Naive thymus-derived CD4-positive, alpha-beta T cell (primary cell): ENCODE measurements around the gene SS18L1. TPM values are rescaled to one million over a fixed set of nuclear protein-coding genes. Genes with fewer than 3 reads are reported as not detected.
"Not testable (repeated sequence)": the region's sequence is repeated elsewhere in the genome, so short reads cannot be mapped to it uniquely, and the experiment has no call there.

Experiments
- ATAC-seq: fragments of 150-1000 bp; cut with Tn5 transposase; 2 replicates; pipeline ENCODE4 v1.10.0; 2021; ENCODE audit warnings: mild to moderate bottlenecking, moderate library complexity
- CTCF ChIA-PET: fragments of 350-600 bp; sonication (Branson Sonifier 250); formaldehyde crosslinking; loops from one replicate; lab custom pipeline; 2021; ENCODE audit warnings: antibody characterized with exemption; lab: Charles Lee
- POLR2A ChIA-PET: fragments of 350-600 bp; sonication (Branson Sonifier 250); formaldehyde crosslinking; loops from one replicate; lab custom pipeline; 2021; ENCODE audit warnings: antibody characterized with exemption, inconsistent platforms; lab: Charles Lee
- DNase-seq, 9 donors: peaks; one replicate each; pipeline versions ENCODE4 v3.0.0 to v3.0.0-alpha.2; 2020 to 2022; ENCODE audit warnings: mixed read lengths in 1 of 9
- H3K27ac ChIP-seq: one replicate; pipeline ENCODE4 v1.7.0; 2013; ENCODE audit warnings: mild to moderate bottlenecking, low read depth, low read length, moderate library complexity
- H3K27me3 ChIP-seq, 2 donors: one replicate each; pipeline ENCODE4 v1.7.0; 2013; ENCODE audit warnings: low read length in 2 of 2, mild to moderate bottlenecking in 2 of 2, moderate library complexity in 2 of 2; ENCODE audit not compliant: control insufficient read depth in 2 of 2, insufficient read depth in 2 of 2
- H3K36me3 ChIP-seq, 3 experiments: 1 replicate in 2 of 3; 2 replicates in 1 of 3; pipeline ENCODE4 v1.7.0; 2013; ENCODE audit warnings: low read length in 3 of 3, mild to moderate bottlenecking in 3 of 3, moderate library complexity in 1 of 3; ENCODE audit not compliant: insufficient read depth in 3 of 3, control insufficient read depth in 2 of 3
- H3K4me1 ChIP-seq, 2 donors: one replicate each; pipeline ENCODE4 v1.7.0; 2013; ENCODE audit warnings: low read length in 2 of 2, mild to moderate bottlenecking in 2 of 2, moderate library complexity in 1 of 2; ENCODE audit not compliant: control insufficient read depth in 2 of 2, insufficient read depth in 2 of 2
- H3K4me3 ChIP-seq: 2 replicates; pipeline ENCODE4 v1.7.0; 2013; ENCODE audit warnings: mild to moderate bottlenecking, low read length
- H3K9me3 ChIP-seq, 3 experiments: 1 replicate in 2 of 3; 2 replicates in 1 of 3; pipeline ENCODE4 v1.7.0; 2013; ENCODE audit warnings: low read length in 3 of 3; ENCODE audit not compliant: control insufficient read depth in 2 of 3
- H3K27ac Mint-ChIP-seq, 9 donors: one replicate each; pipeline ENCODE4 v1.8.0; 2020 to 2022; ENCODE audit warnings: mixed read lengths in 9 of 9, mild to moderate bottlenecking in 8 of 9, moderate library complexity in 5 of 9, inconsistent platforms in 2 of 9
- H3K27me3 Mint-ChIP-seq, 5 donors: one replicate each; pipeline ENCODE4 v1.8.0; 2021 to 2022; ENCODE audit warnings: mixed read lengths in 5 of 5, mild to moderate bottlenecking in 1 of 5
- H3K36me3 Mint-ChIP-seq, 5 donors: one replicate each; pipeline ENCODE4 v1.8.0; 2020 to 2022; ENCODE audit warnings: mixed read lengths in 5 of 5, mild to moderate bottlenecking in 3 of 5, inconsistent platforms in 1 of 5
- H3K4me1 Mint-ChIP-seq, 7 donors: one replicate each; pipeline ENCODE4 v1.8.0; 2020 to 2022; ENCODE audit warnings: mixed read lengths in 7 of 7, mild to moderate bottlenecking in 3 of 7, inconsistent platforms in 1 of 7
- H3K4me3 Mint-ChIP-seq, 10 donors: one replicate each; pipeline ENCODE4 v1.8.0; 2020 to 2022; ENCODE audit warnings: mild to moderate bottlenecking in 10 of 10, mixed read lengths in 10 of 10, moderate library complexity in 6 of 10, inconsistent platforms in 2 of 10
- H3K9me3 Mint-ChIP-seq, 11 donors: one replicate each; pipeline ENCODE4 v1.8.0; 2020 to 2022; ENCODE audit warnings: mixed read lengths in 11 of 11, mild to moderate bottlenecking in 4 of 11, inconsistent platforms in 1 of 11, moderate library complexity in 1 of 11
- intact Hi-C, 2 donors: fragments of 100-400 bp; cut with micrococcal nuclease; formaldehyde crosslinking; loops; one replicate each; pipeline ENCODE4 v1.15.1; 2023
- polyA plus RNA-seq, 2 donors: library from polyadenylated mRNA; unstranded; fragments of 300-500 nt; fragmentation: Illumina TruSeq; gene quantifications; one replicate each; pipeline ENCODE4 v1.2.3, GENCODE V29; 2021
- total RNA-seq, 6 experiments: library from RNA in 5 of 6; stranded (reverse) in 5 of 6; gene quantifications; 1 replicate in 5 of 6; 2 replicates in 1 of 6; pipeline ENCODE4 v1.2.3 and lab custom pipeline; 2021 to 2026

SS18L1 gene
- total and polyA plus RNA-seq, 7 experiments from 2014 or later: 0.47 to 26.7 (median 22.4) TPM

GRCh38 chr20:62147528-62147927 lies 4.0 kb downstream of the SS18L1 start:
- ChIA-PET CTCF (no interaction called here), POLR2A (no interaction called here)
- peaks cover 0 to 3% (median 0%) of the 10 kb centered on the region in 11 donors for H3K9me3 Mint-ChIP-seq
- H3K4me1 ChIP-seq: peaks cover 6 to 17% of the 10 kb centered on the region in 2 donors
- peaks cover 22 to 55% (median 46%) of the 10 kb centered on the region in 7 donors for H3K4me1 Mint-ChIP-seq
- H3K27me3 ChIP-seq: no peaks in the 10 kb centered on the region
- no peak overlapping the region for H3K4me3 Mint-ChIP-seq
- H3K27ac ChIP-seq: no peak overlapping the region
- peaks cover 0 to 7% (median 0%) of the 10 kb centered on the region in 3 experiments for H3K36me3 ChIP-seq
- DNase-seq: no peak
- no peaks in the 10 kb centered on the region for H3K9me3 ChIP-seq
- H3K4me3 ChIP-seq: no peak overlapping the region
- H3K27me3 Mint-ChIP-seq: no peaks in the 10 kb centered on the region
- H3K27ac Mint-ChIP-seq: no peak overlapping the region
- H3K36me3 Mint-ChIP-seq: peaks cover 0 to 17% (median 3%) of the 10 kb centered on the region in 5 donors
- intact Hi-C loops: no loop called here
- no peak for ATAC-seq

DNA sequence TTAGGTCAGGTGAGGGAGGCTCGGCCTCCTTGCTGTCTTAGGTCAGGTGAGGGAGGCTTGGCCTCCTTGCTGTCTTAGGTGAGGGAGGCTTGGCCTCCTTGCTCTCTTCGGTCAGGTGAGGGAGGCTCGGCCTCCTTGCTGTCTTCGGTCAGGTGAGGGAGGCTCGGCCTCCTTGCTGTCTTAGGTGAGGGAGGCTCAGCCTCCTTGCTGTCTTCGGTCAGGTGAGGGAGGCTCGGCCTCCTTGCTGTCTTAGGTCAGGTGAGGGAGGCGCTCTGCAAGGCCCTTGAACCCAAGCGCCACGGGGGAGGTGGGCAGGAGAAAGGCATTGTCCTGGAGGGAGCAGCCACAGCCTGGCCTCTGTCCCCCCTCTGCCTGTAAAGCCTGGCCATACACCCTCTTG lies 4.8 kb downstream of the SS18L1 start:
- H3K27me3 Mint-ChIP-seq, CTCF ChIA-PET, H3K9me3 ChIP-seq, ATAC-seq, H3K27me3 ChIP-seq, H3K4me3 Mint-ChIP-seq, intact Hi-C loops, H3K4me3 ChIP-seq, H3K27ac Mint-ChIP-seq, H3K27ac ChIP-seq, DNase-seq: not testable (repeated sequence)
- H3K4me1 Mint-ChIP-seq: peaks cover 22 to 61% (median 49%) of the 10 kb centered on the region in 7 donors
- H3K9me3 Mint-ChIP-seq: peaks cover 0 to 10% (median 0%) of the 10 kb centered on the region in 11 donors
- Histone ChIP-seq H3K36me3 (peaks cover 0 to 10% (median 0%) of the 10 kb centered on the region in 3 experiments), H3K4me1 (peaks cover 6 to 17% of the 10 kb centered on the region in 2 donors)
- POLR2A ChIA-PET: interaction anchor here (0.9 kb wide), 1 partner anchor 122 kb away, joined by 3 read pairs; no protein-coding TSS in a partner anchor
- peaks cover 4 to 25% (median 10%) of the 10 kb centered on the region in 5 donors for H3K36me3 Mint-ChIP-seq

DNA sequence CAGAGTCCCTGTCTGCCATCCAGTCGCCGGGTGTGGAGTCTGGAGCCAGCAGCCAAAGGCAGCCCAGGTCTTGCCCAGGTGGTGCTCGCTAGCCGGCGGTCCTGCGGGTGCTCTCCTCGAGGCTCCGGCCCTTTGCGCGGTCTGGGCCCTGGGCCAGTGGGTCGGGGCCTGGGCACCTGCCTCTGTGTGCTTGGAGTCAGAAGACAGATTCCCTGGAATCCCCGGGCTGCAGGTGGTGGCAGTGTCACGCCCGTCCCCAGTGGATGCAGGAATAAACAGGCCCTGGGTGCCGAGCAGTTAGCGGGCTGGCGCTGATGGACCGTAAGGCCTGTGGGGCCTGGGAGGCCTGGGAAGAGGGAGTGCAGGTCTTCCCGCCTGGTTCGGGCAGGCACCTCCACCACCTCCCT lies 5.3 kb downstream of the SS18L1 start:
- ChIA-PET POLR2A (interaction anchor here (0.9 kb wide), 1 partner anchor 122 kb away, joined by 3 read pairs; no protein-coding TSS in a partner anchor), CTCF (no interaction called here)
- ATAC-seq (no peak), DNase-seq (no peak)
- Mint-ChIP-seq H3K36me3 (peaks cover 4 to 31% (median 15%) of the 10 kb centered on the region in 5 donors), H3K27ac (no peak overlapping the region), H3K4me3 (no peak overlapping the region), H3K27me3 (no peaks in the 10 kb centered on the region), H3K9me3 (peaks cover 0 to 16% (median 0%) of the 10 kb centered on the region in 11 donors), H3K4me1 (peaks cover 23 to 61% (median 54%) of the 10 kb centered on the region in 7 donors)
- no peaks in the 10 kb centered on the region for H3K27me3 ChIP-seq
- H3K4me1 ChIP-seq: peaks cover 6 to 17% of the 10 kb centered on the region in 2 donors
- no peaks in the 10 kb centered on the region for H3K9me3 ChIP-seq
- no peak overlapping the region for H3K4me3 ChIP-seq
- peaks cover 0 to 14% (median 0%) of the 10 kb centered on the region in 3 experiments for H3K36me3 ChIP-seq
- intact Hi-C loops: no loop called here
- no peak overlapping the region for H3K27ac ChIP-seq

GRCh38 chr20:62149532-62150309 lies 6.2 kb downstream of the SS18L1 start:
- peaks cover 20 to 56% (median 52%) of the 10 kb centered on the region in 7 donors for H3K4me1 Mint-ChIP-seq
- POLR2A ChIA-PET: interaction anchor here (0.8 kb wide), 1 partner anchor 28 kb away, joined by 3 read pairs; no protein-coding TSS in a partner anchor
- peaks cover 5 to 39% (median 23%) of the 10 kb centered on the region in 5 donors for H3K36me3 Mint-ChIP-seq
- Histone ChIP-seq H3K4me1 (peaks cover 2 to 14% of the 10 kb centered on the region in 2 donors), H3K4me3 (no peak overlapping the region), H3K27ac (no peak overlapping the region), H3K36me3 (peaks cover 0 to 20% (median 0%) of the 10 kb centered on the region in 3 experiments), H3K27me3 (no peaks in the 10 kb centered on the region), H3K9me3 (no peaks in the 10 kb centered on the region)
- no peak overlapping the region for H3K4me3 Mint-ChIP-seq
- CTCF ChIA-PET: interaction anchor here (1.5 kb wide), 1 partner anchor 124 kb away, joined by 4 read pairs; no protein-coding TSS in a partner anchor
- intact Hi-C loops: no loop called here
- H3K27me3 Mint-ChIP-seq: no peaks in the 10 kb centered on the region
- peak overlapping the region in 2 of 9 donors; percentile 36 to 39 for H3K27ac Mint-ChIP-seq
- ATAC-seq: no peak
- peaks cover 0 to 16% (median 0%) of the 10 kb centered on the region in 11 donors for H3K9me3 Mint-ChIP-seq
- no peak for DNase-seq

DNA sequence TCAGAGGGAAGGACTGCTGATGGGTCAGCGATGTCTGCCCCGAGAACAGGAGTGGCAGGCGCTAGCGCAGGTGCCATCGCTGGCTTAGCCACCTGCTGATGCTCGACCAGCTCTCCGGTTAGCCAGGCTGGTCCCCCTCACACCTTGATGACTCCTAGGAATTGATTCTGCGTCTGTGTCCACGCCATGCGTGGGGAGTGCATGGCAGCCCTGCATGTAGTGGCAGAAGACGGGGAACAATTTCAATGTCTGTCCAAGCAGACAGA lies 6.7 kb downstream of the SS18L1 start:
- intact Hi-C loops: no loop called here

DNA sequence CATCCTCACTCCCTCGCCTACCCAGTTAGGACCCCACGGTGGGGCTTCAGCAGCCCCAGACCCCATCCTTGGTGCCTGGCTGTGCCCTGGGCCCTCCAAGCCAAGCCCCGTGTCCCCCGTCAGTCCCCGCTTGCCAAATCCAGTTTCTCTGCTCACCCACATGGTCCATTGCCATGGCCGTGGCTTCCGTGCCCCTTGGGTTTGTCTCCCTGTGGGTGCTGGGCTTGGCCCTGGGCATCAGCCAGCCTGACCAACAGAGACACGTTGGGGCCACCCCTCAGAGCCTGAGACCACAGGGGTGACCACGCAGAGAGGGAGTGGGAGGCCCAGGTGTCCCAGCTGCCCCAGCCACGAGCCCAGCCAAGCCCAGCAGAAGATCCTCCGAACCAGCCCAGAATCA lies 7.7 kb downstream of the SS18L1 start:
- POLR2A ChIA-PET: interaction anchor here (0.9 kb wide), 1 partner anchor 10 kb away, joined by 4 read pairs; no protein-coding TSS in a partner anchor
- no peak overlapping the region for H3K4me3 ChIP-seq
- DNase-seq: no peak
- peaks cover 8 to 40% (median 25%) of the 10 kb centered on the region in 5 donors for H3K36me3 Mint-ChIP-seq
- H3K4me3 Mint-ChIP-seq: no peak overlapping the region
- H3K9me3 Mint-ChIP-seq: peaks cover 0 to 16% (median 0%) of the 10 kb centered on the region in 11 donors
- CTCF ChIA-PET: interaction anchor here (1.5 kb wide), 1 partner anchor 125 kb away, joined by 4 read pairs; no protein-coding TSS in a partner anchor
- ATAC-seq: no peak
- peaks cover 0 to 24% (median 3%) of the 10 kb centered on the region in 3 experiments for H3K36me3 ChIP-seq
- H3K4me1 Mint-ChIP-seq: peaks cover 5 to 52% (median 37%) of the 10 kb centered on the region in 7 donors
- intact Hi-C loops: no loop called here
- no peaks in the 10 kb centered on the region for H3K9me3 ChIP-seq
- no peaks in the 10 kb centered on the region for H3K27me3 ChIP-seq
- no peak overlapping the region for H3K27ac ChIP-seq
- no peak overlapping the region for H3K27ac Mint-ChIP-seq
- peaks cover 0 to under 1% of the 10 kb centered on the region in 2 donors for H3K4me1 ChIP-seq
- no peaks in the 10 kb centered on the region for H3K27me3 Mint-ChIP-seq

More for the DNA sequence above, 6.7 kb downstream of the SS18L1 start:
- Histone ChIP-seq H3K9me3 (no peaks in the 10 kb centered on the region), H3K27me3 (no peaks in the 10 kb centered on the region), H3K4me1 (peaks cover 0 to 9% of the 10 kb centered on the region in 2 donors), H3K4me3 (no peak overlapping the region), H3K27ac (no peak overlapping the region), H3K36me3 (peaks cover 0 to 23% (median 0%) of the 10 kb centered on the region in 3 experiments)
- no peaks in the 10 kb centered on the region for H3K27me3 Mint-ChIP-seq
- H3K4me3 Mint-ChIP-seq: no peak overlapping the region
- CTCF ChIA-PET: interaction anchor here (1.5 kb wide), 1 partner anchor 124 kb away, joined by 4 read pairs; no protein-coding TSS in a partner anchor
- POLR2A ChIA-PET: interaction anchor here (0.8 kb wide), 1 partner anchor 27 kb away, joined by 3 read pairs; no protein-coding TSS in a partner anchor
- peaks cover 8 to 40% (median 25%) of the 10 kb centered on the region in 5 donors for H3K36me3 Mint-ChIP-seq
- no peak for ATAC-seq
- H3K4me1 Mint-ChIP-seq: peaks cover 14 to 54% (median 47%) of the 10 kb centered on the region in 7 donors
- no peak for DNase-seq
- H3K27ac Mint-ChIP-seq: no peak overlapping the region
- peaks cover 0 to 16% (median 0%) of the 10 kb centered on the region in 11 donors for H3K9me3 Mint-ChIP-seq
